Ovary (tissue), 3 donors: Measurements from ENCODE around the gene WDR36.

Experiments used
- CTCF ChIP-seq, 3 donors: fragments of 450-650 bp in 2 of 3; fragments of 200-600 bp in 1 of 3; IDR thresholded peaks; one replicate each; pipeline versions ENCODE4 v1.5.1 to v1.8.0; 2016 to 2022; ENCODE audit warnings: antibody characterized with exemption in 3 of 3, mild to moderate bottlenecking in 1 of 3
- POLR2A ChIP-seq: fragments of 450-650 bp; IDR thresholded peaks from one replicate; pipeline ENCODE4 v1.6.1; 2017; ENCODE audit warnings: antibody characterized with exemption, mild to moderate bottlenecking, moderate library complexity
- donor health status: DM: no; HTN: no; CAD: no.

GRCh38 chr5:111126896-111127295 lies 34.7 kb downstream of the WDR36 start:
- no peak for TF ChIP-seq CTCF (IDR thresholded peaks at IDR 0.05)
- no peak for TF ChIP-seq POLR2A
